T-helper 17 cell (primary cell): ENCODE results near the gene ARHGAP21. TPM values are rescaled to one million over a fixed set of nuclear protein-coding genes. Genes with fewer than 3 reads are reported as not detected.
"Not testable (repeated sequence)": the region's sequence is repeated elsewhere in the genome, so short reads cannot be mapped to it uniquely, and the experiment has no call there.

Experiments
- ATAC-seq: fragments of 150-1000 bp; cut with Tn5 transposase; 2 replicates; pipeline ENCODE4 v1.10.0; 2021; ENCODE audit warnings: mild to moderate bottlenecking, moderate library complexity
- DNase-seq, 3 donors: peaks; one replicate each; pipeline versions ENCODE4 v3.0.0 to v3.0.0-alpha.2; 2020 to 2021
- H3K9me3 ChIP-seq: one replicate; pipeline ENCODE4 v1.7.0; 2013; ENCODE audit warnings: low read length, mild to moderate bottlenecking; ENCODE audit not compliant: control insufficient read depth, poor library complexity, severe bottlenecking
- H3K27ac Mint-ChIP-seq: one replicate; pipeline ENCODE4 v1.8.0; 2022; ENCODE audit warnings: mild to moderate bottlenecking, moderate library complexity, mixed read lengths
- H3K27me3 Mint-ChIP-seq: one replicate; pipeline ENCODE4 v1.8.0; 2022; ENCODE audit warnings: mixed read lengths
- H3K36me3 Mint-ChIP-seq: one replicate; pipeline ENCODE4 v1.8.0; 2022; ENCODE audit warnings: low read depth, mixed read lengths
- H3K4me1 Mint-ChIP-seq: one replicate; pipeline ENCODE4 v1.8.0; 2022; ENCODE audit warnings: mild to moderate bottlenecking, mixed read lengths
- H3K4me3 Mint-ChIP-seq: one replicate; pipeline ENCODE4 v1.8.0; 2022; ENCODE audit warnings: mild to moderate bottlenecking, moderate library complexity, mixed read lengths
- total RNA-seq, 4 donors: library from RNA in 2 of 4; stranded (reverse) in 2 of 4; gene quantifications; one replicate each; pipeline ENCODE4 v1.2.3 and lab custom pipeline; 2022 to 2026

The ARHGAP21 gene
- total RNA-seq, 2 donors from 2014 or later, result 26.6 to 71.2 TPM

- peaks cover 2% of the 10 kb centered on the region for H3K36me3 Mint-ChIP-seq
- DNase-seq (no peak), ATAC-seq (no peak)
- H3K27ac Mint-ChIP-seq, result no peak overlapping the region
- H3K4me1 Mint-ChIP-seq, result no peaks in the 10 kb centered on the region
- no peak overlapping the region for H3K4me3 Mint-ChIP-seq
- no peaks in the 10 kb centered on the region for H3K27me3 Mint-ChIP-seq
- no peaks in the 10 kb centered on the region for H3K9me3 ChIP-seq
These were observed 58.7 kb downstream of the ARHGAP21 start for GRCh38 chr10:24664991-24665390.

- no peaks in the 10 kb centered on the region for H3K27me3 Mint-ChIP-seq
These were observed 62.3 kb downstream of the ARHGAP21 start for GRCh38 chr10:24661376-24661775.

DNA sequence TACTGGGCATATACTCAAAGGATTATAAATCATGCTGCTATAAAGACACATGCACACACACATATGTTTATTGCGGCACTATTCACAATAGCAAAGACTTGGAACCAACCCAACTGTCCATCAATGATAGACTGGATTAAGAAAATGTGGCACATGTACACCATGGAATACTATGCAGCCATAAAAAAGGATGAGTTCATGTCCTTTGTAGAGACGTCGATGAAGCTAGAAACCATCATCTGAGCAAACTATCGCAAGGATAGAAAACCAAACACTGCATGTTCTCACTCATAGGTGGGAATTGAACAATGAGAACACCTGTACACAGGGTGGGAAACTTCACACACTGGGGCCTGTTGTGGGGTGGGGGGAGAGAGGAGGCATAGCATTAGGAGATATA, 65.4 kb downstream of the ARHGAP21 start:
- not testable (repeated sequence) for H3K36me3 Mint-ChIP-seq, DNase-seq, H3K27ac Mint-ChIP-seq, H3K9me3 ChIP-seq, H3K4me1 Mint-ChIP-seq, H3K4me3 Mint-ChIP-seq, ATAC-seq, H3K27me3 Mint-ChIP-seq

More at GRCh38 chr10:24661376-24661775, 62.3 kb downstream of the ARHGAP21 start:
- no peak overlapping the region for H3K4me3 Mint-ChIP-seq
- no peaks in the 10 kb centered on the region for H3K4me1 Mint-ChIP-seq
- no peaks in the 10 kb centered on the region for H3K9me3 ChIP-seq
- H3K36me3 Mint-ChIP-seq, result peaks cover 2% of the 10 kb centered on the region
- H3K27ac Mint-ChIP-seq, result no peak overlapping the region
- no peak for DNase-seq
- no peak for ATAC-seq

DNA sequence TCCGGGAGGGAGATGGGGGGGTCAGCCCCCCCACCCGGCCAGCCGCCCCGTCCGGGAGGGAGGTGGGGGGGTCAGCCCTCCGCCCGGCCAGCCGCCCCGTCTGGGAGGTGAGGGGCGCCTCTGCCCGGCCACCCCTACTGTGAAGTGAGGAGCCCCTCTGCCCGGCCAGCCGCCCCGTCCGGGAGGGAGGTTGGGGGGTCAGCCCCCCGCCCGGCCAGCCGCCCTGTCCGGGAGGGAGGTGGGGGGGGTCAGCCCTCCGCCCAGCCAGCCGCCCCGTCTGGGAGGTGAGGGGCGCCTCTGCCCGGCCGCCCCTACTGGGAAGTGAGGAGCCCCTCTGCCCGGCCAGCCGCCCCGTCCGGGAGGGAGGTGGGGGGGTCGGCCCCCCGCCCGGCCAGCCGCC, 67.4 kb downstream of the ARHGAP21 start:
- H3K27ac Mint-ChIP-seq, H3K36me3 Mint-ChIP-seq, H3K27me3 Mint-ChIP-seq: not testable (repeated sequence)

DNA sequence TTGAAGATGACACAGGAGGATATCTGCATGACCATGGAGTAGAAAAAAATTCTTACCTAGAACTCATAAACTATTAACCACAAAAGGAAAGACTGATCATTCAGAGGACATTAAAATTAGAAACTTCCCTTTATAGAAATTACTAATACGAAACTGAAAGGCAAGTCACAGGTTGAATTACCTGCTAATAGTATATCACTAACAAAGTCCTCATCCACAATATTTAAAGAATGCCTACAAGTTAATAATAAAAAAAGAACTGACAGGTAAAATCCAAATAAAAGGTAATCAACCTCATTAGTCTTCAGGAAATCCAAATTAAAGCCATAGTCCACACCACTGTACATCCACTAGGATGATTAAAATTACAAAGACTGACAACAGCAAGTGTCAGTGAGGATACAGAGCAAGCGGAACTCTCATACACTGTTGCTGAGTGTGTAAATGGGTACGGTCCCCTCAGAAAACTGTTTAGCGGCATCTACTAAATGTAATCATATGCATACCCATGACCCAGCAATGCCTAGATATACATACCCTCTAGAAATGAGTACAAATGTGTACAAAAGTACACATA, 71.2 kb downstream of the ARHGAP21 start:
- Mint-ChIP-seq H3K27ac (no peak overlapping the region), H3K36me3 (peaks cover 3% of the 10 kb centered on the region), H3K4me1 (no peaks in the 10 kb centered on the region), H3K4me3 (no peak overlapping the region), H3K27me3 (no peaks in the 10 kb centered on the region)
- ATAC-seq, result no peak
- no peak for DNase-seq
- H3K9me3 ChIP-seq, result no peaks in the 10 kb centered on the region

More for the DNA sequence above, 67.4 kb downstream of the ARHGAP21 start:
- not testable (repeated sequence) for ATAC-seq, DNase-seq, H3K4me3 Mint-ChIP-seq, H3K4me1 Mint-ChIP-seq, H3K9me3 ChIP-seq

GRCh38 chr10:24651923-24652322, 71.8 kb downstream of the ARHGAP21 start:
- Mint-ChIP-seq H3K36me3 (peaks cover 3% of the 10 kb centered on the region), H3K27ac (no peak overlapping the region), H3K4me3 (no peak overlapping the region), H3K27me3 (no peaks in the 10 kb centered on the region), H3K4me1 (no peaks in the 10 kb centered on the region)
- DNase-seq, result no peak
- ATAC-seq, result no peak
- no peaks in the 10 kb centered on the region for H3K9me3 ChIP-seq

DNA sequence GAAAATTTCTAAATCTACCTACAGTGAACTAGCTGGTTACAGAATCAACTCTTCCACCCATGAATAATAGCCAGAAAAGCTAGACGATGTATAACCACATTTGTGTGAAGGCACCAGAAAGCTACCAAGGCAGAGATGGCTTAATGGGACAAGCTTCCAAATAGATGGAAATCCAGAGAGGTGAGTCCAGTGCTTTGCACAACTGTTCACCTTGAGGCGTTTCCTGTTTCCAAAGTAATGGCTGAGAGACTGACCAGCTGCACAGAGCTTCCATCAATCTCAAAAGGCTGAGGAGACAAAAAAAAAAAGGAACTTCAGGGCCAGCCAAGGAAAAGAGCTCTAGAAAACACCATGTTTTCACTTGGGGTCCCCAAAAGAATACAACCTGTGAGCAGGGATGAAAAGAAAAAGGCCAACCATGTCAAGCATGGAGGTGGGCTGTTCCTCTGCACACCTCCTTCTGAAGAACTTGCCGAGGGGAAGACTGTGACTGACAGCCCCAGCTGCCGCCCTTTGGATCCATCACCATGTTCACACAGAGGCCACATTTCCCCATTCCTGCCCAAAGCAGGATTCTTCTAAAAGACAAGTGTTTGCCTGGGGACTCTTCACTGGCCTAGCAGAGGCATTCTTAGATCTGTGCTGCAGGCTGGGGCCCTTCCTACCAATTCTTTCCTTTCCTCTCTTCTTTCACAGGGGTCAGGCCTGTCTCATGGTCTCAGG, 72.9 kb downstream of the ARHGAP21 start:
- Mint-ChIP-seq H3K27me3 (no peaks in the 10 kb centered on the region), H3K4me3 (no peak overlapping the region), H3K27ac (no peak overlapping the region), H3K36me3 (peaks cover 3% of the 10 kb centered on the region), H3K4me1 (no peaks in the 10 kb centered on the region)
- no peaks in the 10 kb centered on the region for H3K9me3 ChIP-seq
- no peak for ATAC-seq
- DNase-seq, result no peak

- ATAC-seq (peak; percentile 52), DNase-seq (no peak)
- no peak overlapping the region for H3K4me3 Mint-ChIP-seq
These were observed 77.9 kb downstream of the ARHGAP21 start for GRCh38 chr10:24645784-24646183.

DNA sequence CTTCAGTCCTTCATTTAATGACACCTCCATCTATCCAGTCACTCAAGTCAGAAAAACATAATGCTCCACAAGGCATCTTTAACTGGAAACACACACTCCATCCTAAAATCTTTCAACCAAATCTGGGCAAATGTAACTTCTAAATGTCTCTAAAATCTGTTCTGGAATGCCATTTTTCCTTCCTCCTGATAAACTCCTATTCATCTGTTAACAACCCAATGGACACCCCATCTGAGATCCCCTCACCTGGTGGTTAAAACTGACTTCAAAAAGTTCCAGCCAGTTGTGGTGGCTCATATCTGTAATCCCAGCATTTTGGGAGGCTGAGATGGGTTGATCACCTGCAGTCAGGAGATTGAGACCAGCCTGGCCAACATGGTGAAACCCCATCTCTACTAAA, 78.7 kb downstream of the ARHGAP21 start:
- Mint-ChIP-seq H3K27me3 (no peaks in the 10 kb centered on the region), H3K27ac (no peak overlapping the region), H3K4me1 (no peaks in the 10 kb centered on the region), H3K36me3 (no peaks in the 10 kb centered on the region), H3K4me3 (no peak overlapping the region)
- H3K9me3 ChIP-seq, result no peaks in the 10 kb centered on the region
- ATAC-seq (no peak), DNase-seq (no peak)

More at GRCh38 chr10:24645784-24646183, 77.9 kb downstream of the ARHGAP21 start:
- H3K9me3 ChIP-seq, result no peaks in the 10 kb centered on the region
- H3K36me3 Mint-ChIP-seq, result no peaks in the 10 kb centered on the region
- H3K27ac Mint-ChIP-seq, result no peak overlapping the region
- no peaks in the 10 kb centered on the region for H3K4me1 Mint-ChIP-seq
- H3K27me3 Mint-ChIP-seq, result no peaks in the 10 kb centered on the region

DNA sequence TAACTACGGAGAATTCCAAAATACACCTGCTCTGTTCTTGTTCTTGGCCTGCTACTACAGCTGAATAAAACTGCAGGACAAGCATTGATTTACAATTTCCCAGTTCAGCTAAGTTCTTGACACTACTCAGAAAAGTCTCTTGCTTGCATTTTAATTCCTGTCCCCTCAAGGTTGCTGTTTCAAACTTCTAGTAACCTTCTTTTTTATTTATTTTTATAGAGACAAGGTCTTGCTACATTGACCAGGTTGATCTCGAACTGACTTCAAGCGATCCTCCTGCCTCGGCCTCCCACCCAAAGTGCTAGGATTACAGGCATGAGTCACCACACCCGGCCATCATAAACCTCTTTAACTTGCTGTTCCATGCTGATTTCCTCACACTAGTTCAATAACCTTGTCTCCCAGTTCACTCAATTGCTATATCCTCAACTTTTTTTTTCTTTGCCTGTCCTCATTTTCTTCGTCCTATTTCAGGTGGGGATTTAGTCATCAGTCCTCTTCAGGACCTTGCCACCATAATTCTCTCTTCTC, 79.9 kb downstream of the ARHGAP21 start:
- H3K9me3 ChIP-seq, result no peaks in the 10 kb centered on the region
- Mint-ChIP-seq H3K27ac (no peak overlapping the region), H3K4me1 (no peaks in the 10 kb centered on the region), H3K27me3 (no peaks in the 10 kb centered on the region), H3K4me3 (no peak overlapping the region), H3K36me3 (no peaks in the 10 kb centered on the region)
- no peak for ATAC-seq
- DNase-seq, result no peak

DNA sequence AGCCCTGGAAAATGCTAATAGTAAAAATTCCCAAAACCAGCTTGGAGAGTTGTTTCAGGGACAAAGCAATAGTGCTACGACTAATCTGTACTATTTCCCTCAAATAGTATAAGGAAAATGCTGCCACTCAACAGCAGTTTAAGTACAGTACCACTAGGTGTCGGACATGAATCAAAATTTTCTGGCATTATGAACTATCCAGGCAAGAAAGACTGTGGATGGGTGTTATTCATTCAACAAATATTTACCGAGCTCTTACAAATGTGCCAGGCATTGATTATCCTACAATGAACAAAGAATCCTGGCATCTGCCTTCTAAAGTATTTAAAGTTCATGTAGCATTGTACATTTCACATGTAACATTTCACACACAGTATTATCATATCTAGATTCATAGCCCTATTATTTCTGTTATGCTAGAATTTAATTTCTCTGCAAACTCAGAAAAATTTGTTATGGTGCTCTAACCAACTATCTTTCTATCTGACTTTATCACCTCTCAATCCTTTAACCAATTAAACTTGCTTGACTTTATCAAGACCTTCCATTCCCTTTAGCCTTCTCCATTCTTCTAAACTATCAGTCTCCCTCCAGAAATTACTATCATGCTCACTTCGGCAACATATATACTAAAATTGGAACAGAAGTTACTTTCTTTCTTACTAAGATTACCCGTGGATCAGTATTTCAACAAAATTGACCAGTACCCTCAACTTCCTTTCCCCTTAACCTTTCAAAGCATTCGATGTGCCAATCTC, 80.6 kb downstream of the ARHGAP21 start:
- H3K27me3 Mint-ChIP-seq, result no peaks in the 10 kb centered on the region
- H3K27ac Mint-ChIP-seq, result no peak overlapping the region
- no peak overlapping the region for H3K4me3 Mint-ChIP-seq
- DNase-seq, result no peak
- ATAC-seq, result peak; percentile 87
- no peaks in the 10 kb centered on the region for H3K9me3 ChIP-seq
- H3K4me1 Mint-ChIP-seq, result no peaks in the 10 kb centered on the region
- H3K36me3 Mint-ChIP-seq, result no peaks in the 10 kb centered on the region

DNA sequence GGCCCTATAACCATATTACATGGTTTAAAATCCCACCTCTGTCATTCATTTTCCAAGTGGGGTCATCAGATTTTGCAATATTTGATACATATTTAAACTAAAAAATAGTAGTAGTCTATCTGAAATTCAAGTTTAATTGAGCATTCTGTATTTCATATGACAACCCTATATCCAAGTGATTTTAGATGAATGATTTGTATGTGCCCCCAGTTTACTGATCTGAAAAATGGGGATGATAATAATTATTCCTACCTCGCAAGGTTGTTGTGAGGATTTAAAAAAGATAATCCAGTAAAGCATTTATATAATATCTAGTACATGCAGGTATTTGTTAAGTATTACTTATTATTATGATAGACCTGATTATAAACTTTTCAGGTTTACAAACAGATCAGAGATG, 84.6 kb downstream of the ARHGAP21 start:
- Mint-ChIP-seq H3K27ac (no peak overlapping the region), H3K27me3 (no peaks in the 10 kb centered on the region), H3K36me3 (no peaks in the 10 kb centered on the region), H3K4me3 (no peak overlapping the region), H3K4me1 (no peaks in the 10 kb centered on the region)
- ATAC-seq (no peak), DNase-seq (no peak)
- no peaks in the 10 kb centered on the region for H3K9me3 ChIP-seq

GRCh38 chr10:24625778-24626177, 97.9 kb downstream of the ARHGAP21 start:
- Mint-ChIP-seq H3K27me3 (no peaks in the 10 kb centered on the region), H3K4me3 (no peak overlapping the region), H3K4me1 (peaks cover 11% of the 10 kb centered on the region), H3K27ac (no peak overlapping the region), H3K36me3 (no peaks in the 10 kb centered on the region)
- no peak for ATAC-seq
- DNase-seq, result no peak
- H3K9me3 ChIP-seq, result no peaks in the 10 kb centered on the region
